HEK293 (cell line): ENCODE data around the gene MTX1.
"Not testable (repeated sequence)": the region's sequence is repeated elsewhere in the genome, so short reads cannot be mapped to it uniquely, and the experiment has no call there.

ENCODE experiments used
- CTCF ChIA-PET: fragments of 350-600 bp; formaldehyde crosslinking; extraction: SDS; loops from one replicate; lab custom pipeline; 2021; ENCODE audit warnings: antibody characterized with exemption; lab: Yijun Ruan, JAX
- POLR2A ChIA-PET: fragments of 300-600 bp; formaldehyde crosslinking; extraction: SDS; loops from one replicate; lab custom pipeline; 2020; ENCODE audit warnings: antibody characterized with exemption, inconsistent platforms; lab: Yijun Ruan, JAX
- H3K27ac ChIP-seq: fragments of 200-500 bp; sonication (Bioruptor generic); 2 replicates; pipeline ENCODE4 v1.5.1; 2014; ENCODE audit warnings: low read depth, low read length, control low read depth, inconsistent platforms; ENCODE audit errors: extremely low read depth
- H3K36me3 ChIP-seq, 2 experiments: fragments of 200-500 bp in 1 of 2; sonication (Bioruptor generic) in 1 of 2; 1 replicate in 1 of 2; 2 replicates in 1 of 2; pipeline ENCODE4 v1.5.1; 2014 to 2017; ENCODE audit warnings: inconsistent platforms in 2 of 2, low read length in 2 of 2; ENCODE audit not compliant: control insufficient read depth in 2 of 2, insufficient read depth in 1 of 2
- H3K4me1 ChIP-seq: fragments of 200-500 bp; sonication (Bioruptor generic); 2 replicates; pipeline ENCODE4 v1.5.1; 2014; ENCODE audit warnings: mild to moderate bottlenecking, low read length, inconsistent platforms; ENCODE audit not compliant: control insufficient read depth, insufficient read depth
- H3K4me3 ChIP-seq: 2 replicates; pipeline ENCODE4 v1.5.1; 2011; ENCODE audit warnings: low read depth, mild to moderate bottlenecking, control low read depth, low read length, moderate library complexity
- H3K9me3 ChIP-seq: fragments of 200-500 bp; sonication (Bioruptor generic); 2 replicates; pipeline ENCODE4 v1.5.1; 2014; ENCODE audit warnings: low read depth, low read length, inconsistent platforms; ENCODE audit not compliant: control insufficient read depth, insufficient read depth
- BCL11A ChIP-seq: fragments of 450-650 bp; formaldehyde crosslinking; IDR thresholded peaks from 2 replicates; pipeline ENCODE4 v1.5.1; 2016; ENCODE audit warnings: low read depth, missing biosample characterization, missing genetic modification characterization
- GFI1B ChIP-seq: fragments of 450-650 bp; formaldehyde crosslinking; IDR thresholded peaks from 2 replicates; pipeline ENCODE4 v1.5.1; 2016; ENCODE audit warnings: missing biosample characterization, missing genetic modification characterization
- HOXD13 ChIP-seq: sonication (generic); formaldehyde crosslinking; IDR thresholded peaks from 2 replicates; pipeline ENCODE4 v1.8.0; 2022; ENCODE audit warnings: missing genetic modification reagents, borderline replicate concordance
- KLF7 ChIP-seq: fragments of 450-650 bp; formaldehyde crosslinking; IDR thresholded peaks from 2 replicates; pipeline ENCODE4 v1.5.1; 2016; ENCODE audit warnings: missing biosample characterization, missing genetic modification characterization, borderline replicate concordance
- KLF9 ChIP-seq: fragments of 450-650 bp; formaldehyde crosslinking; IDR thresholded peaks from 2 replicates; pipeline ENCODE4 v1.5.1; 2016; ENCODE audit warnings: missing biosample characterization, missing genetic modification characterization, low read depth
- RBAK ChIP-seq: fragments of 450-650 bp; formaldehyde crosslinking; IDR thresholded peaks from 2 replicates; pipeline ENCODE4 v1.5.1; 2016; ENCODE audit warnings: missing biosample characterization, missing genetic modification characterization
- ZFP37 ChIP-seq: fragments of 450-650 bp; formaldehyde crosslinking; IDR thresholded peaks from 2 replicates; pipeline ENCODE4 v1.5.1; 2016; ENCODE audit warnings: missing biosample characterization, missing genetic modification characterization
- ZNF140 ChIP-seq: fragments of 450-650 bp; formaldehyde crosslinking; IDR thresholded peaks from 2 replicates; pipeline ENCODE4 v1.5.1; 2016; ENCODE audit warnings: missing biosample characterization, missing genetic modification characterization
- ZNF155 ChIP-seq: fragments of 450-650 bp; formaldehyde crosslinking; IDR thresholded peaks from 2 replicates; pipeline ENCODE4 v1.5.1; 2016; ENCODE audit warnings: missing biosample characterization, missing genetic modification characterization
- ZNF157 ChIP-seq: fragments of 450-650 bp; formaldehyde crosslinking; IDR thresholded peaks from 2 replicates; pipeline ENCODE4 v1.5.1; 2016; ENCODE audit warnings: missing biosample characterization, missing genetic modification characterization
- ZNF366 ChIP-seq: fragments of 450-650 bp; formaldehyde crosslinking; conservative IDR thresholded peaks from 2 replicates; pipeline ENCODE4 v1.5.1; 2016; ENCODE audit warnings: missing biosample characterization, missing genetic modification characterization
- ZNF473 ChIP-seq: fragments of 450-650 bp; formaldehyde crosslinking; IDR thresholded peaks from 2 replicates; pipeline ENCODE4 v1.5.1; 2017; ENCODE audit warnings: missing biosample characterization, missing genetic modification characterization
- ZNF48 ChIP-seq: fragments of 450-650 bp; formaldehyde crosslinking; IDR thresholded peaks from 2 replicates; pipeline ENCODE4 v1.5.1; 2016; ENCODE audit warnings: missing biosample characterization, missing genetic modification characterization
- ZNF514 ChIP-seq: fragments of 450-650 bp; formaldehyde crosslinking; IDR thresholded peaks from 2 replicates; pipeline ENCODE4 v1.5.1; 2016; ENCODE audit warnings: missing biosample characterization, missing genetic modification characterization
- ZNF596 ChIP-seq: fragments of 450-650 bp; IDR thresholded peaks from 2 replicates; pipeline ENCODE4 v1.5.0; 2018; ENCODE audit warnings: missing biosample characterization, mild to moderate bottlenecking, missing genetic modification characterization, moderate library complexity
- TF ChIP-seq, protein P1 (sequence below): fragments of 450-650 bp; formaldehyde crosslinking; IDR thresholded peaks from 2 replicates; pipeline ENCODE4 v1.5.1; 2016; ENCODE audit warnings: missing biosample characterization, missing genetic modification characterization
- TF ChIP-seq, protein P2 (sequence below): fragments of 450-650 bp; formaldehyde crosslinking; IDR thresholded peaks from 2 replicates; pipeline ENCODE4 v1.5.1; 2016; ENCODE audit warnings: missing biosample characterization, missing genetic modification characterization

Gene MTX1

DNA sequence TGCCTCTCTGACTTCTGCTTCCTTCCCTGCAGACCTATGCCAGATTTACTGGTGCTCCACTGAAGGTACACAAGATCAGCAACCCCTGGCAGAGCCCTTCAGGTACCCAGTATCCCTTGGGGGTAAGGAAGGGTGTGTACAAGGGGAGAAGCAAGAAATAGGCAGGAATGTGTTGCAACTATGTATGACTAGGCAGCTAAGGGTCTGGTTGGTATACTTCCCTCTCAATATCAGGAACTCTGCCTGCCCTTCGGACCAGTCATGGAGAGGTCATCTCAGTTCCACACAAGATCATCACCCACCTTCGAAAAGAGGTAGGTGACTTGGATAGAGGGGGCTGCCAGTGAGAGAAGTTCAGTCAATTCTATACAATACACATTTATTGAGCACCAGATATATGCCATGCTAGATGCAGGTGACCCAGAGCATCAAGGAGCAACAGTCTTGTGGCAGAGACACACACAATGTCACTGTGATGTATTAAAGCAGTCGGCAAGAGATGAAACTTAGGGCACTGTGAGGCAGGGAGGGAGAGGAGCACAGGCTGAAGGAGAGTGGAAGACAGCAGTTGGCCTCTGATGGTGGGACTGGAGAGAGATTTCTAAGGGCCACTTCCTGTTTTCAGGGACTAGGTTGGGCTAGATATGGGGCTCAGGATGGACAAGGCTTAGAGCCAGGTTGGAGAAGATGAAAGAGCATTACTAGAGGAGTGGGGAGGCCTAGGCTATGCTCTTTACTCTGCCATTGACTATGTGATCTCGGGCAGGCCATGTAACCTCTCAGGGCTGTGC is 2.0 kb downstream of the MTX1 start:
- Histone ChIP-seq H3K9me3 (no peaks in the 10 kb centered on the region), H3K4me3 (no peak overlapping the region), H3K36me3 (peaks cover 0 to 32% of the 10 kb centered on the region in 2 experiments; a peak in 1 of 3 replicates), H3K27ac (no peak overlapping the region), H3K4me1 (peaks cover 4% of the 10 kb centered on the region)
- TF ChIP-seq ZFP37 (tag by site-specific recombination) (no peak), ZNF48 (tag by site-specific recombination) (no peak), BCL11A (no peak), ZNF473 (tag by site-specific recombination) (no peak), GFI1B (tag by site-specific recombination) (no peak), KLF7 (tag by site-specific recombination) (no peak), ZNF514 (tag by site-specific recombination) (no peak), ZNF366 (tag by site-specific recombination) (no peak), RBAK (no peak)
- TF ChIP-seq, protein P1, sequence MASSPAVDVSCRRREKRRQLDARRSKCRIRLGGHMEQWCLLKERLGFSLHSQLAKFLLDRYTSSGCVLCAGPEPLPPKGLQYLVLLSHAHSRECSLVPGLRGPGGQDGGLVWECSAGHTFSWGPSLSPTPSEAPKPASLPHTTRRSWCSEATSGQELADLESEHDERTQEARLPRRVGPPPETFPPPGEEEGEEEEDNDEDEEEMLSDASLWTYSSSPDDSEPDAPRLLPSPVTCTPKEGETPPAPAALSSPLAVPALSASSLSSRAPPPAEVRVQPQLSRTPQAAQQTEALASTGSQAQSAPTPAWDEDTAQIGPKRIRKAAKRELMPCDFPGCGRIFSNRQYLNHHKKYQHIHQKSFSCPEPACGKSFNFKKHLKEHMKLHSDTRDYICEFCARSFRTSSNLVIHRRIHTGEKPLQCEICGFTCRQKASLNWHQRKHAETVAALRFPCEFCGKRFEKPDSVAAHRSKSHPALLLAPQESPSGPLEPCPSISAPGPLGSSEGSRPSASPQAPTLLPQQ (tag by site-specific recombination) = no peak
- POLR2A ChIA-PET = interaction anchor here (1.8 kb wide), 1 partner anchor 17 kb away, joined by 7 read pairs; no protein-coding TSS in a partner anchor
- CTCF ChIA-PET = no interaction called here

DNA sequence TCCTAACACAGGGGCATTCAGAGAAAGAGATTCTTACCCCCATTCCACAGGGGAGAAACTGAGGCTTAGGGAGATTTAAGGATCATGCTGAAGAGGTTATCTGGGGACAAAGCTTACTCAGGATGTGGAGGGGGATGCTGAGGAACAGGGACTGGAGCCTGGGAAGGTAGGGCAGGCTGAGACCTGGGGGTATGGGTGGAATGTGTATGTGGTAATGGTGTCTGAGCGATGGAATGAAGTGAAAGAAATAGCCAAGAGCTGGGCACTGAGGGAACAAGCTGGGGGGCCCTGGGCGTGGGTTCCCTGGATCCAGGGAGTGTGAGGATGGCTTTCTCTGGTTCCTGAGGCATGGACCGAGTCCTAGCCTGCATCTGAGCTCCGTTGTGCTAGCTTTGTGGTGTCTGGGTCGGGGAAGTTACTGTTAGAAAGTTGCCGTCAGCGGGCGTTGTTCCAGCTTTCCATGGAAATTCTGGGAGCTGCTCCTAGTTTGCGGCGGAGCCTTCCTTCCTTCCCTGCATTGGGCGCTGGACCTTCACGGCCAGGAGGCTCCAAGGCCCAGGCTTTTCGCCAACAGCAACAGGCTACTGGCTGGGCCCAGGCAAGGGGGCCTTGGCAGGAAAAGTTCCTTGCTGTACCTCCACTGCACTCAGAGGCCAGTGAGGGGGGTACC is 3.0 kb downstream of the MTX1 start:
- H3K9me3 ChIP-seq, POLR2A ChIA-PET, H3K27ac ChIP-seq, CTCF ChIA-PET, H3K4me3 ChIP-seq, H3K4me1 ChIP-seq: not testable (repeated sequence)
- peaks cover 0 to 41% of the 10 kb centered on the region in 2 experiments; a peak in 1 of 3 replicates for H3K36me3 ChIP-seq

DNA sequence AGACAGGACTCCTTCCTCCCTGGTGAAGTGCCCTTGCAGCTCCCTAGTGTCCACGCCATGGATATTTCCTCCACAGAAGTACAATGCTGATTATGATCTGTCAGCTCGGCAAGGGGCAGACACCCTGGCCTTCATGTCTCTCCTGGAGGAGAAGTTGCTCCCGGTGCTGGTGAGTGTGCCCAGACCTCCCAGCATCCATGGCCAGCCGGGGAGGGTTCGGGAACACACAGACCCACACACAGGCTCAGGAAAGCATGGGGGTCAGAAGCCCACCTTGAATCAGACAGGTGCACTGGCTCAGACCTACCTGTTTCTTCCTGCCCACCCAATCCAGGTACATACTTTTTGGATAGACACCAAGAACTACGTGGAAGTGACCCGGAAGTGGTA is 3.6 kb downstream of the MTX1 start:
- peaks cover 0 to 43% of the 10 kb centered on the region in 2 experiments; a peak in 1 of 3 replicates for H3K36me3 ChIP-seq
- H3K9me3 ChIP-seq, H3K4me3 ChIP-seq, H3K27ac ChIP-seq, CTCF ChIA-PET, POLR2A ChIA-PET, H3K4me1 ChIP-seq: not testable (repeated sequence)

DNA sequence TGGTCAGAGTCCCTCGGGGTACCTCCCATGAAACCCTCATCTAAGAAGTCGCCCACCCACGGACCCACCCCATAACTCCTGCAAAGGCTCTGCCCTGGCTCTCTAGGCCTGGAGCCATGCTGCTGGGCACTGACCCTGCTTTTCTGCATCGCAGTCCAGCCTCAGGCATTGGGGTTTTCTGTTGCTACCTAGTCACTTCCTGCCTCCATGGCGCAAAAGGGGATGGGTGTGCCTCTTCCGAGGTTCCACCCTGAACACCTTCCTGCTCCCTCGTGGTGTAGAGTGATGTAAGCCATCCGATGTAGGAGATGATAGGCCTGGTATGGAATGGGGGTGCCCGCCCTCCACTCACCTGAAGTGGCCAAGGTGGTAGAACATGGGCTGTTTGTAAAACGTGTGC is 6.2 kb downstream of the MTX1 start:
- H3K4me3 ChIP-seq, H3K27ac ChIP-seq, CTCF ChIA-PET, POLR2A ChIA-PET, H3K9me3 ChIP-seq, H3K4me1 ChIP-seq: not testable (repeated sequence)
- peaks cover 0 to 43% of the 10 kb centered on the region in 2 experiments; a peak in 1 of 3 replicates for H3K36me3 ChIP-seq

DNA sequence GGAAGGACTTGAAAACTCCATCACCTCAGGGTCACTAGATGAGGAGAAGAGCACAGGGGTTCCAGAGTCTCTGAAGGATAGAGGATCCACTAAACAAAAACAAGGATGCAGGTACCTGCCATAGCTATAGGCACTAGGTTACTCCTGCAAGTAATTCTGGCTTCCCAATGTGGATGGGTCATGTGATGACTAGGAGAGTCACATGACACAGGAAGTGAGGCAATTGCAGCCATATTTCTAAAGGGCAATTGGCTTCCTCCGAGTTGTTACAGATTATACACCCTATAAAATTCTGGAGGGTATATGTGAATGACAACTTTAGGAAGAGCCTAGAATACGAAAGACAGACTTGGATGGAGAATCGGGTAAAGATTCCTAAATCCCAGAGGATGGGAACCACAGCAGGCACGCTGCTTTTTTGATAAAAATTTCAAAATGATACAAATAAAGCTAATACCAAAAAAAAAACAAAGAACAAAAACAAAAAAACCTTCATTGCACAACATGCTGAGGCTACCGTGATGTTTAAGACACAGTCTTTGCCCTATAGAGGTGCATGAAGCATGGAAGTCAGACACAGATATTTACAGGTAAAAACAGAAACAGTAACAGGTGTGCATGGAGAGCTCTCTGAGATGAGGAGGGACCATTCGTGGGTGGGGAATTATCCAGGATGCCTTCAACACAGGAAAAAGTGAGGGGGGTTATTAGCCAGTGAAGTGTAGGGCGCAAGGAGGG is 10.5 kb downstream of the MTX1 start:
- Histone ChIP-seq H3K27ac (no peak overlapping the region), H3K4me1 (no peaks in the 10 kb centered on the region), H3K9me3 (no peaks in the 10 kb centered on the region), H3K4me3 (no peak overlapping the region), H3K36me3 (peaks cover 0 to 19% of the 10 kb centered on the region in 2 experiments; a peak in 1 of 3 replicates)
- ChIA-PET POLR2A (interaction anchor here (0.9 to 1.0 kb wide), 2 partner anchors 12 to 25 kb away, joined by 3 to 5 read pairs; no protein-coding TSS in a partner anchor), CTCF (interaction anchor here (0.6 to 1.9 kb wide), 3 partner anchors 12 to 796 kb away, joined by 3 to 5 read pairs (median 4); no protein-coding TSS in a partner anchor)
- TF ChIP-seq, protein P2, sequence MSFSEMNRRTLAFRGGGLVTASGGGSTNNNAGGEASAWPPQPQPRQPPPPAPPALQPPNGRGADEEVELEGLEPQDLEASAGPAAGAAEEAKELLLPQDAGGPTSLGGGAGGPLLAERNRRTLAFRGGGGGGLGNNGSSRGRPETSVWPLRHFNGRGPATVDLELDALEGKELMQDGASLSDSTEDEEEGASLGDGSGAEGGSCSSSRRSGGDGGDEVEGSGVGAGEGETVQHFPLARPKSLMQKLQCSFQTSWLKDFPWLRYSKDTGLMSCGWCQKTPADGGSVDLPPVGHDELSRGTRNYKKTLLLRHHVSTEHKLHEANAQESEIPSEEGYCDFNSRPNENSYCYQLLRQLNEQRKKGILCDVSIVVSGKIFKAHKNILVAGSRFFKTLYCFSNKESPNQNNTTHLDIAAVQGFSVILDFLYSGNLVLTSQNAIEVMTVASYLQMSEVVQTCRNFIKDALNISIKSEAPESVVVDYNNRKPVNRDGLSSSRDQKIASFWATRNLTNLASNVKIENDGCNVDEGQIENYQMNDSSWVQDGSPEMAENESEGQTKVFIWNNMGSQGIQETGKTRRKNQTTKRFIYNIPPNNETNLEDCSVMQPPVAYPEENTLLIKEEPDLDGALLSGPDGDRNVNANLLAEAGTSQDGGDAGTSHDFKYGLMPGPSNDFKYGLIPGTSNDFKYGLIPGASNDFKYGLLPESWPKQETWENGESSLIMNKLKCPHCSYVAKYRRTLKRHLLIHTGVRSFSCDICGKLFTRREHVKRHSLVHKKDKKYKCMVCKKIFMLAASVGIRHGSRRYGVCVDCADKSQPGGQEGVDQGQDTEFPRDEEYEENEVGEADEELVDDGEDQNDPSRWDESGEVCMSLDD (tag by site-specific recombination) = 0 out of 2 replicates have a peak, but pooled peaks have one; percentile 63
- TF ChIP-seq ZNF140 (no peak), ZNF157 (tag by site-specific recombination) (no peak), ZNF155 (tag by site-specific recombination) (no peak), KLF9 (no peak), HOXD13 (CRISPR knock-in tag) (no peak), ZNF596 (tag by site-specific recombination) (no peak)
